HepG2 (cell line): ENCODE measurements around the gene CBX7. TPM values are rescaled to one million over a fixed set of nuclear protein-coding genes. Genes with fewer than 3 reads are reported as not detected.

Experiments
- ATAC-seq: fragments of 200-7000 bp; cut with Tn5 transposase; 3 replicates; pipeline ENCODE4 v1.9.1; 2020; ENCODE audit warnings: mild to moderate bottlenecking, moderate library complexity
- BruUV-seq: library from RNA; stranded (reverse); fragments of 400-500 nt; replicated peaks from 2 replicates; lab custom pipeline; 2021; lab: Mats Ljungman, UMichigan
- CTCF ChIA-PET: fragments of 300-600 bp; formaldehyde crosslinking; extraction: SDS; loops from one replicate; lab custom pipeline; 2021; ENCODE audit warnings: low total read pairs, inconsistent platforms, low intra/inter-chr PET ratio; lab: Yijun Ruan, JAX
- POLR2A ChIA-PET: fragments of 350-600 bp; sonication (Branson Sonifier 250); formaldehyde crosslinking; loops from one replicate; lab custom pipeline; 2020; ENCODE audit warnings: antibody characterized with exemption, inconsistent platforms; lab: Yijun Ruan, JAX
- DNase-seq: peaks from one replicate; pipeline ENCODE4 v3.0.0-alpha.2; 2015; ENCODE audit warnings: low spot score
- FAIRE-seq: peaks from 3 replicates; lab custom pipeline; 2011; peaks lifted over from hg19 to GRCh38; lab: Jason Lieb, UNC
- H2AFZ ChIP-seq: one replicate; pipeline ENCODE4 v1.6.1; 2011; ENCODE audit warnings: low read length, inconsistent platforms
- H3K27ac ChIP-seq: fragments of 300-600 bp; 3 replicates; pipeline ENCODE4 v1.8.0; 2011; ENCODE audit warnings: mixed run types, mild to moderate bottlenecking, mixed read lengths, low read length, inconsistent platforms; ENCODE audit not compliant: insufficient read depth; ENCODE audit errors: extremely low read length
- H3K27me3 ChIP-seq, 2 experiments: fragments of 200-600 bp in 1 of 2; 2 replicates in 1 of 2; 3 replicates in 1 of 2; pipeline versions ENCODE4 v1.6.0 to v1.8.0; 2011; ENCODE audit warnings: low read length in 2 of 2, mild to moderate bottlenecking in 2 of 2, moderate library complexity in 2 of 2, inconsistent platforms in 1 of 2; ENCODE audit not compliant: insufficient read depth in 2 of 2, control insufficient read depth in 1 of 2
- H3K36me3 ChIP-seq, 2 experiments: fragments of 200-600 bp in 1 of 2; replicated peaks in 1 of 2; 2 replicates in 1 of 2; 3 replicates in 1 of 2; pipeline versions ENCODE4 v1.5.1 to v1.8.0; 2011; ENCODE audit warnings: low read length in 2 of 2, inconsistent platforms in 1 of 2; ENCODE audit not compliant: insufficient read depth in 2 of 2, control insufficient read depth in 1 of 2
- H3K4me1 ChIP-seq: 2 replicates; pipeline ENCODE4 v1.5.1; 2012; ENCODE audit warnings: low read length, inconsistent platforms; ENCODE audit not compliant: insufficient read depth
- H3K4me2 ChIP-seq: 2 replicates; pipeline ENCODE4 v1.6.0; 2011; ENCODE audit warnings: low read depth, low read length, inconsistent platforms
- H3K4me3 ChIP-seq, 3 experiments: fragments of 200-600 bp in 1 of 3; sonication (generic), shearing (Covaris generic) in 1 of 3; replicated peaks in 1 of 3; 2 replicates each; pipeline ENCODE4 v1.5.1; 2011 to 2016; ENCODE audit warnings: low read length in 3 of 3, inconsistent platforms in 2 of 3, low read depth in 2 of 3, mild to moderate bottlenecking in 2 of 3, control low read depth in 1 of 3, mixed read lengths in 1 of 3; ENCODE audit not compliant: insufficient read depth in 1 of 3
- H3K79me2 ChIP-seq: one replicate; pipeline ENCODE4 v1.6.1; 2011; ENCODE audit warnings: low read length, inconsistent platforms; ENCODE audit not compliant: insufficient read depth
- H3K9ac ChIP-seq: 2 replicates; pipeline ENCODE4 v1.6.0; 2011; ENCODE audit warnings: mild to moderate bottlenecking, low read depth, low read length, inconsistent platforms; ENCODE audit not compliant: insufficient read depth
- H3K9me3 ChIP-seq: 2 replicates; pipeline ENCODE4 v1.5.1; 2012; ENCODE audit warnings: mild to moderate bottlenecking, low read length
- H4K20me1 ChIP-seq: 2 replicates; pipeline ENCODE4 v1.6.0; 2011; ENCODE audit warnings: inconsistent platforms, mild to moderate bottlenecking, low read length, moderate library complexity; ENCODE audit not compliant: insufficient read depth
- ZMYM3 ChIP-seq: sonication (generic); formaldehyde crosslinking; IDR thresholded peaks from 2 replicates; pipeline ENCODE4 v1.5.1; 2020; ENCODE audit warnings: mild to moderate bottlenecking, missing genetic modification reagents
- ZNF34 ChIP-seq: sonication (generic); formaldehyde crosslinking; IDR thresholded peaks from 2 replicates; pipeline ENCODE4 v1.4.0; 2020; ENCODE audit warnings: mild to moderate bottlenecking, missing genetic modification reagents, borderline replicate concordance
- ZNF414 ChIP-seq: sonication (generic); formaldehyde crosslinking; IDR thresholded peaks from 2 replicates; pipeline ENCODE4 v1.5.0; 2020; ENCODE audit warnings: missing genetic modification reagents
- ZNF629 ChIP-seq: sonication (generic); formaldehyde crosslinking; conservative IDR thresholded peaks from 2 replicates; pipeline ENCODE4 v1.5.0; 2020; ENCODE audit warnings: missing genetic modification reagents
- ZNF768 ChIP-seq: sonication (generic); formaldehyde crosslinking; IDR thresholded peaks from 2 replicates; pipeline ENCODE4 v1.4.0; 2020; ENCODE audit warnings: missing genetic modification reagents
- ZNF800 ChIP-seq: sonication (generic); formaldehyde crosslinking; IDR thresholded peaks from 2 replicates; pipeline ENCODE4 v1.4.0; 2020; ENCODE audit warnings: missing genetic modification reagents
- WGBS: methylation state at CpG from one replicate; pipeline ENCODE4 v1.1.6; 2017; ENCODE audit warnings: low lambda C conversion rate; 5-methylcytosine and 5-hydroxymethylcytosine counted together
- in situ Hi-C: cut with HindIII; loops from 2 replicates; pipeline ENCODE4 v1.10.0; 2017; ENCODE audit warnings: low pct_unique_long_range_greater_than_20kb; ENCODE audit not compliant: extremely low pct_ligation_motif_present
- intact Hi-C: fragments of 100-400 bp; cut with micrococcal nuclease; formaldehyde crosslinking; loops from one replicate; pipeline ENCODE4 v1.10.0; 2022; ENCODE audit not compliant: unreplicated experiment
- polyA plus RNA-seq, 8 experiments: library from polyadenylated mRNA; depleted of rRNA in 3 of 8; stranded (reverse) in 7 of 8; unstranded in 1 of 8; fragments of >200 nt; fragmentation: Illumina TruSeq in 4 of 8; extraction: Trizol in 4 of 8; gene quantifications; 2 replicates each; pipeline versions ENCODE4 v1.2.1 to v1.2.3, GENCODE V29; 2011 to 2016; ENCODE audit warnings: low read depth in 4 of 8, missing spikeins in 1 of 8, mixed read lengths in 1 of 8; ENCODE audit not compliant: insufficient read depth in 1 of 8
- total RNA-seq, 5 experiments: library from RNA; depleted of rRNA; stranded (reverse); fragments of >200 nt; fragmentation: Illumina TruSeq; extraction: Trizol; gene quantifications; 2 replicates each; pipeline ENCODE4 v1.2.3, GENCODE V29; 2016; ENCODE audit warnings: low read depth in 1 of 5

Gene CBX7
- total and polyA plus RNA-seq, 2 of the 13 experiments (the other 11 are each of a cell fraction or from before 2014, with no cell fraction given), result 0.35 to 4.9 TPM

GRCh38 chr22:39146256-39147101 is 6.0 kb downstream of the CBX7 start:
- no peak for FAIRE-seq

More at GRCh38 chr22:39146256-39147101, 6.0 kb downstream of the CBX7 start:
- Histone ChIP-seq H3K4me3 (peak overlapping the region; percentile 53 to 93 (median 61)), H3K4me2 (peak overlapping the region; percentile 99), H3K4me1 (peaks cover 52% of the 10 kb centered on the region), H3K9ac (peak overlapping the region; percentile 61), H3K27me3 (peaks cover 1 to 17% of the 10 kb centered on the region in 2 experiments; a peak in 3 of 5 replicates), H3K79me2 (no peaks in the 10 kb centered on the region), H4K20me1 (no peaks in the 10 kb centered on the region), H3K27ac (peak overlapping the region; percentile 11), H3K36me3 (no peaks in the 10 kb centered on the region), H2AFZ (no peak overlapping the region), H3K9me3 (no peaks in the 10 kb centered on the region)
- ChIA-PET CTCF (no interaction called here), POLR2A (no interaction called here)
- WGBS, result 74% methylated on average over 2 of the region's 6 CpGs
- TF ChIP-seq ZNF800 (CRISPR knock-in tag) (0 out of 2 replicates have a peak, but pooled peaks have one; percentile 30), ZNF768 (peak; percentile 97), ZMYM3 (CRISPR knock-in tag) (peak; percentile 83), ZNF629 (CRISPR knock-in tag) (peak; percentile 75), ZNF34 (no peak), ZNF414 (CRISPR knock-in tag) (peak; percentile 65; the same call in 1 of the 2 replicates)
- intact Hi-C loops, result no loop called here
- in situ Hi-C loops, result no loop called here
- ATAC-seq (no peak), DNase-seq (no peak)
- no TSS peak for BruUV-seq
